Tibial nerve (tissue), 4 donors: ENCODE results near the gene GTF3C1.

Experiments
- EP300 ChIP-seq, 2 donors: sonication (generic); formaldehyde crosslinking; IDR thresholded peaks; one replicate each; pipeline ENCODE4 v1.6.1; 2017; ENCODE audit warnings: antibody characterized with exemption in 2 of 2, mild to moderate bottlenecking in 1 of 2
- POLR2A ChIP-seq, 2 donors: fragments of 450-650 bp; IDR thresholded peaks; one replicate each; pipeline ENCODE4 v1.6.1; 2017; ENCODE audit warnings: antibody characterized with exemption in 2 of 2, mild to moderate bottlenecking in 2 of 2, moderate library complexity in 2 of 2
- TF ChIP-seq, protein P1 (sequence below), 5 experiments: fragments of 200-600 bp in 3 of 5; fragments of 450-650 bp in 2 of 5; sonication (generic) in 3 of 5; IDR thresholded peaks; one replicate each; pipeline ENCODE4 v1.5.1; 2016 to 2019; ENCODE audit warnings: antibody characterized with exemption in 5 of 5, mild to moderate bottlenecking in 3 of 5, moderate library complexity in 2 of 5

DNA sequence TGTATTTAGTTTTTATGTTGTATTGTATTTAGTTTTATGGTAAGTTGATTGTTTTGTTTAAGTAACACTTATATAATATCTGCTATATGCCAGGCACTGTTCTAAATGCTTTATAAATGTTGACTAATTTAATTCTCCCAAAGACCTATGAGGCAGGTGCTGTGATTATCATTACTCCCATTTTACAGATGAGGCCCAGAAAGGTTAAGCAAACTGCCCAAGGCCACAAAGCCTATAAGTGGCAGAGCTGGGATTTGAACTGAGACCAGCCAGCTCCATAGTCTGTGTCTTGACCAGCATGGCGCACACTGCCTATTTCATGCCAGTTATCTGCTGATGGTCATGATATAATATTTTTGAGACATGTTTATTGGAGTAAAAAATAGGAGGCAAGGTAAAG, 123.8 kb downstream of the GTF3C1 start:
- TF ChIP-seq, protein P1, sequence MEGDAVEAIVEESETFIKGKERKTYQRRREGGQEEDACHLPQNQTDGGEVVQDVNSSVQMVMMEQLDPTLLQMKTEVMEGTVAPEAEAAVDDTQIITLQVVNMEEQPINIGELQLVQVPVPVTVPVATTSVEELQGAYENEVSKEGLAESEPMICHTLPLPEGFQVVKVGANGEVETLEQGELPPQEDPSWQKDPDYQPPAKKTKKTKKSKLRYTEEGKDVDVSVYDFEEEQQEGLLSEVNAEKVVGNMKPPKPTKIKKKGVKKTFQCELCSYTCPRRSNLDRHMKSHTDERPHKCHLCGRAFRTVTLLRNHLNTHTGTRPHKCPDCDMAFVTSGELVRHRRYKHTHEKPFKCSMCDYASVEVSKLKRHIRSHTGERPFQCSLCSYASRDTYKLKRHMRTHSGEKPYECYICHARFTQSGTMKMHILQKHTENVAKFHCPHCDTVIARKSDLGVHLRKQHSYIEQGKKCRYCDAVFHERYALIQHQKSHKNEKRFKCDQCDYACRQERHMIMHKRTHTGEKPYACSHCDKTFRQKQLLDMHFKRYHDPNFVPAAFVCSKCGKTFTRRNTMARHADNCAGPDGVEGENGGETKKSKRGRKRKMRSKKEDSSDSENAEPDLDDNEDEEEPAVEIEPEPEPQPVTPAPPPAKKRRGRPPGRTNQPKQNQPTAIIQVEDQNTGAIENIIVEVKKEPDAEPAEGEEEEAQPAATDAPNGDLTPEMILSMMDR (IDR thresholded peaks at IDR 0.05), result no peak
- TF ChIP-seq POLR2A (IDR thresholded peaks at IDR 0.05) (no peak), EP300 (IDR thresholded peaks at IDR 0.05) (no peak)
